Measurements from ENCODE around the gene ZNF385D.

- TF ChIP-seq SP1 (IDR thresholded peaks at IDR 0.05) (no peak), HDGF (IDR thresholded peaks at IDR 0.05; ENCODE audit: borderline replicate concordance) (no peak), FOXK2 (IDR thresholded peaks at IDR 0.05) (no peak), SUZ12 (IDR thresholded peaks at IDR 0.05) (no peak), NFRKB (IDR thresholded peaks at IDR 0.05) (no peak), L3MBTL2 (conservative IDR thresholded peaks at IDR 0.05) (no peak), FOXM1 (IDR thresholded peaks at IDR 0.05; ENCODE audit: borderline replicate concordance) (no peak), BHLHE40 (IDR thresholded peaks at IDR 0.05; ENCODE audit: borderline replicate concordance) (no peak)
Observed at GRCh38 chr3:21664996-21665395, 86.0 kb downstream of the ZNF385D start.
